A673 (cell line): ENCODE data around the gene PAK5.

ENCODE experiments used
- CTCF ChIP-seq: fragments of 300-800, 200-600 bp; sonication (generic); conservative IDR thresholded peaks from 2 replicates; pipeline ENCODE4 v1.5.1; 2017; ENCODE audit warnings: low read depth, mild to moderate bottlenecking, antibody characterized with exemption, low read length, moderate library complexity, mixed read lengths
- EZH2 ChIP-seq: fragments of 200-600 bp; sonication (generic); IDR thresholded peaks from 2 replicates; pipeline ENCODE4 v1.6.1; 2017; ENCODE audit warnings: borderline replicate concordance, low read depth, mild to moderate bottlenecking, mixed read lengths, antibody characterized with exemption, low read length; ENCODE audit not compliant: poor library complexity, severe bottlenecking

- TF ChIP-seq CTCF (no peak), EZH2 (no peak)
Measured at GRCh38 chr20:9646375-9646774, 192.5 kb downstream of the PAK5 start.
